H9 (cell line): ENCODE data around the gene SRCAP. TPM values are rescaled to one million over a fixed set of nuclear protein-coding genes. Genes with fewer than 3 reads are reported as not detected.

Source experiments
- DNase-seq: peaks from one replicate; pipeline ENCODE4 v3.0.0-alpha.2; 2017
- H2AFZ ChIP-seq: one replicate; pipeline ENCODE4 v1.6.1; 2013; ENCODE audit warnings: mild to moderate bottlenecking, low read length, control low read depth, moderate library complexity
- H2AK5ac ChIP-seq: 2 replicates; pipeline ENCODE4 v1.6.1; 2013; ENCODE audit warnings: low read length, control low read depth, mixed read lengths; ENCODE audit not compliant: insufficient read length
- H2BK120ac ChIP-seq: one replicate; pipeline ENCODE4 v1.6.1; 2013; ENCODE audit warnings: low read depth, mild to moderate bottlenecking, low read length, control low read depth, inconsistent platforms; ENCODE audit not compliant: poor library complexity, severe bottlenecking
- H2BK12ac ChIP-seq: 2 replicates; pipeline ENCODE4 v1.6.1; 2013; ENCODE audit warnings: low read length, control low read depth, mixed read lengths, low read depth; ENCODE audit not compliant: insufficient read length
- H2BK15ac ChIP-seq: 2 replicates; pipeline ENCODE4 v1.6.1; 2013; ENCODE audit warnings: low read depth, low read length, control low read depth
- H2BK20ac ChIP-seq: one replicate; pipeline ENCODE4 v1.6.1; 2013; ENCODE audit warnings: low read depth, mild to moderate bottlenecking, low read length, control low read depth, inconsistent platforms; ENCODE audit not compliant: poor library complexity, severe bottlenecking
- H2BK5ac ChIP-seq: 2 replicates; pipeline ENCODE4 v1.6.1; 2013; ENCODE audit warnings: low read length, control low read depth, mixed read lengths; ENCODE audit not compliant: insufficient read length
- H3K14ac ChIP-seq: 2 replicates; pipeline ENCODE4 v1.6.1; 2013; ENCODE audit warnings: low read length, control low read depth; ENCODE audit not compliant: insufficient read depth
- H3K18ac ChIP-seq: 2 replicates; pipeline ENCODE4 v1.6.1; 2013; ENCODE audit warnings: low read depth, mild to moderate bottlenecking, mixed read lengths, low read length, control low read depth; ENCODE audit not compliant: insufficient read length
- H3K23ac ChIP-seq: 2 replicates; pipeline ENCODE4 v1.6.1; 2013; ENCODE audit warnings: low read length, control low read depth, mixed read lengths, low read depth; ENCODE audit not compliant: insufficient read length
- H3K23me2 ChIP-seq: 2 replicates; pipeline ENCODE4 v1.6.1; 2013; ENCODE audit warnings: low read depth, mild to moderate bottlenecking, mixed read lengths, low read length, control low read depth; ENCODE audit not compliant: insufficient read length, poor library complexity, severe bottlenecking
- H3K27ac ChIP-seq: 2 replicates; pipeline ENCODE4 v1.5.1; 2013; ENCODE audit warnings: low read length, control low read depth, mixed read lengths, low read depth; ENCODE audit not compliant: insufficient read length
- H3K27me3 ChIP-seq: 2 replicates; pipeline ENCODE4 v1.6.1; 2013; ENCODE audit warnings: low read length, control low read depth, inconsistent platforms; ENCODE audit not compliant: insufficient read depth
- H3K4ac ChIP-seq: 2 replicates; pipeline ENCODE4 v1.6.1; 2013; ENCODE audit warnings: low read depth, mild to moderate bottlenecking, control low read depth, inconsistent platforms, low read length, moderate library complexity
- H3K4me1 ChIP-seq: 2 replicates; pipeline ENCODE4 v1.6.1; 2013; ENCODE audit warnings: low read length, control low read depth, inconsistent platforms; ENCODE audit not compliant: insufficient read depth
- H3K4me2 ChIP-seq: 2 replicates; pipeline ENCODE4 v1.6.1; 2013; ENCODE audit warnings: low read length, control low read depth, mixed read lengths; ENCODE audit not compliant: insufficient read length, insufficient read depth
- H3K56ac ChIP-seq: 2 replicates; pipeline ENCODE4 v1.6.1; 2013; ENCODE audit warnings: low read depth, mild to moderate bottlenecking, mixed read lengths, low read length, control low read depth; ENCODE audit not compliant: insufficient read length
- H3K79me1 ChIP-seq: 2 replicates; pipeline ENCODE4 v1.6.1; 2013; ENCODE audit warnings: low read depth, mild to moderate bottlenecking, moderate library complexity, low read length, control low read depth, inconsistent platforms; ENCODE audit not compliant: insufficient read depth, poor library complexity, severe bottlenecking
- H3K79me2 ChIP-seq: 2 replicates; pipeline ENCODE4 v1.6.1; 2013; ENCODE audit warnings: low read length, control low read depth, inconsistent platforms; ENCODE audit not compliant: insufficient read depth
- H3K9ac ChIP-seq: 2 replicates; pipeline ENCODE4 v1.6.1; 2013; ENCODE audit warnings: low read length, control low read depth, mixed read lengths; ENCODE audit not compliant: insufficient read length; ENCODE audit errors: extremely low read depth
- H3K9me3 ChIP-seq: one replicate; pipeline ENCODE4 v1.6.1; 2013; ENCODE audit warnings: low read depth, low read length, inconsistent platforms; ENCODE audit not compliant: control insufficient read depth
- H3T11ph ChIP-seq: one replicate; pipeline ENCODE4 v1.6.1; 2013; ENCODE audit warnings: mild to moderate bottlenecking, low read length, control low read depth, inconsistent platforms
- H4K20me1 ChIP-seq: one replicate; pipeline ENCODE4 v1.6.1; 2013; ENCODE audit not compliant: control insufficient read depth, insufficient read length, insufficient read depth
- H4K5ac ChIP-seq: 2 replicates; pipeline ENCODE4 v1.6.1; 2013; ENCODE audit warnings: low read depth, mild to moderate bottlenecking, mixed read lengths, low read length, control low read depth; ENCODE audit not compliant: insufficient read length
- H4K8ac ChIP-seq: replicated peaks from 2 replicates; pipeline ENCODE4 v1.6.1; 2013; ENCODE audit warnings: low read length, control low read depth, mixed read lengths, low read depth; ENCODE audit not compliant: insufficient read length
- H4K91ac ChIP-seq: 2 replicates; pipeline ENCODE4 v1.6.1; 2013; ENCODE audit warnings: low read depth, mild to moderate bottlenecking, moderate library complexity, mixed read lengths, low read length, control low read depth; ENCODE audit not compliant: insufficient read length
- H3K27ac Mint-ChIP-seq, 3 experiments: 2 replicates in 2 of 3; 3 replicates in 1 of 3; pipeline ENCODE4 v1.8.0; 2020 to 2021; ENCODE audit warnings: mixed read lengths in 3 of 3, mild to moderate bottlenecking in 1 of 3, moderate library complexity in 1 of 3
- H3K27me3 Mint-ChIP-seq: 2 replicates; pipeline ENCODE4 v1.8.0; 2021; ENCODE audit warnings: low read depth, mild to moderate bottlenecking, moderate library complexity, mixed read lengths
- H3K36me3 Mint-ChIP-seq, 3 experiments: 2 replicates in 2 of 3; 3 replicates in 1 of 3; pipeline ENCODE4 v1.8.0; 2020 to 2021; ENCODE audit warnings: low read depth in 3 of 3, mixed read lengths in 3 of 3; ENCODE audit not compliant: insufficient read depth in 1 of 3
- H3K4me1 Mint-ChIP-seq, 2 experiments: 2 replicates each; pipeline ENCODE4 v1.8.0; 2020; ENCODE audit warnings: mixed read lengths in 2 of 2
- H3K4me3 Mint-ChIP-seq, 2 experiments: 2 replicates in 1 of 2; 3 replicates in 1 of 2; pipeline ENCODE4 v1.8.0; 2020 to 2021; ENCODE audit warnings: mild to moderate bottlenecking in 2 of 2, mixed read lengths in 2 of 2, moderate library complexity in 1 of 2
- H3K9me3 Mint-ChIP-seq, 2 experiments: 2 replicates in 1 of 2; 3 replicates in 1 of 2; pipeline ENCODE4 v1.8.0; 2020; ENCODE audit warnings: mild to moderate bottlenecking in 2 of 2, mixed read lengths in 2 of 2, moderate library complexity in 1 of 2
- CTCF ChIP-seq: fragments of 200-600 bp; sonication (generic); conservative IDR thresholded peaks from 3 replicates; pipeline ENCODE4 v1.8.0; 2021; ENCODE audit warnings: antibody characterized with exemption, mild to moderate bottlenecking
- WGBS: extraction: QIAGEN DNeasy Blood & Tissue Kit; methylation state at CpG from one replicate; pipeline ENCODE4 v1.1.7; 2013; ENCODE audit warnings: missing lambda C conversion rate, low lambda C conversion rate, mixed read lengths; ENCODE audit not compliant: insufficient read length; ENCODE audit errors: extremely low coverage; 5-methylcytosine and 5-hydroxymethylcytosine counted together
- total RNA-seq: library from RNA; stranded (reverse); gene quantifications from 2 replicates; pipeline ENCODE4 v1.2.1, GENCODE V29; 2021

SRCAP gene
- total RNA-seq, 1 experiment from 2014 or later, result 63.1 TPM

DNA sequence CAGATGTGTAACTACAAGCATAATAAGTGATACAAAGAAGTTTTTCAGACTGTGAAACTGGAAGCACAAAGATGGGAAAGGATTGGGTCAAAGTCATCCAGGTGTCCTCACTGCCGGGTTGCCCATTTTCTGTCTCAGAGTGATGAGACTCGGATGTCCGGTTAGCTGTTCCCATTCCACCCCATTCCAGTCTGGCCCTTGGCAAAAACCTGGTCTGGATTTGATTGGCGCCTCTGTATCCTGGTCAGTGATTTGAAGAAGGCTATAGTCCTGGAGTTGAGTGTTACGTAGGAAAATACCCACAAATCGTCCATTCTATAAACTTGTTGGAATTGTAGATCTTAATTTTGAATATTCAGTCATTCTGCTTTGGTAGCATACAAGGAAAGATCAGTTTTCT is 29.4 kb downstream of the SRCAP start:
- H2AFZ ChIP-seq, result no peak overlapping the region
- no peak overlapping the region for H3K4me3 Mint-ChIP-seq
- no peaks in the 10 kb centered on the region for H3K27me3 Mint-ChIP-seq
- H2BK15ac ChIP-seq, result no peak overlapping the region
- H3K27ac ChIP-seq, result no peak overlapping the region
- no peak overlapping the region for H2BK12ac ChIP-seq
- H2BK20ac ChIP-seq, result no peak overlapping the region
- H4K91ac ChIP-seq, result no peak overlapping the region
- no peak overlapping the region for H4K5ac ChIP-seq
- H2BK120ac ChIP-seq, result no peak overlapping the region
- no peaks in the 10 kb centered on the region for H4K20me1 ChIP-seq
- H3K4me2 ChIP-seq, result no peak overlapping the region
- no peak overlapping the region for H3T11ph ChIP-seq
- peaks cover 0 to 2% of the 10 kb centered on the region in 2 experiments; a peak in 2 of 5 replicates for H3K9me3 Mint-ChIP-seq
- H3K23ac ChIP-seq, result no peak overlapping the region
- H3K4me1 Mint-ChIP-seq, result peaks cover 9 to 10% of the 10 kb centered on the region in 2 experiments
- WGBS, result no CpG with 5 or more reads among the region's 6 CpGs
- H3K79me1 ChIP-seq, result no peaks in the 10 kb centered on the region
- H3K4me1 ChIP-seq, result peaks cover 2% of the 10 kb centered on the region; the same call in 1 of the 2 replicates
- DNase-seq, result no peak
- no peaks in the 10 kb centered on the region for H3K23me2 ChIP-seq
- no peak overlapping the region for H3K18ac ChIP-seq
- TF ChIP-seq CTCF, result no peak
- no peak overlapping the region for H3K56ac ChIP-seq
- H3K9me3 ChIP-seq, result no peaks in the 10 kb centered on the region
- H3K79me2 ChIP-seq, result no peaks in the 10 kb centered on the region; the same call in 1 of the 2 replicates
- peaks cover 41 to 75% (median 59%) of the 10 kb centered on the region in 3 experiments for H3K36me3 Mint-ChIP-seq
- no peak overlapping the region for H2BK5ac ChIP-seq
- no peak overlapping the region for H4K8ac ChIP-seq
- H3K4ac ChIP-seq, result no peak overlapping the region
- no peaks in the 10 kb centered on the region for H3K27me3 ChIP-seq
- no peak overlapping the region for H2AK5ac ChIP-seq
- peak overlapping the region; percentile 16 for H3K9ac ChIP-seq
- no peak overlapping the region for H3K14ac ChIP-seq
- H3K27ac Mint-ChIP-seq, result peak overlapping the region in 1 of 3 experiments; percentile 34; a peak in 2 of 7 replicates
